ENCODE measurements around the gene ROBO4.

ROBO4 gene

DNA sequence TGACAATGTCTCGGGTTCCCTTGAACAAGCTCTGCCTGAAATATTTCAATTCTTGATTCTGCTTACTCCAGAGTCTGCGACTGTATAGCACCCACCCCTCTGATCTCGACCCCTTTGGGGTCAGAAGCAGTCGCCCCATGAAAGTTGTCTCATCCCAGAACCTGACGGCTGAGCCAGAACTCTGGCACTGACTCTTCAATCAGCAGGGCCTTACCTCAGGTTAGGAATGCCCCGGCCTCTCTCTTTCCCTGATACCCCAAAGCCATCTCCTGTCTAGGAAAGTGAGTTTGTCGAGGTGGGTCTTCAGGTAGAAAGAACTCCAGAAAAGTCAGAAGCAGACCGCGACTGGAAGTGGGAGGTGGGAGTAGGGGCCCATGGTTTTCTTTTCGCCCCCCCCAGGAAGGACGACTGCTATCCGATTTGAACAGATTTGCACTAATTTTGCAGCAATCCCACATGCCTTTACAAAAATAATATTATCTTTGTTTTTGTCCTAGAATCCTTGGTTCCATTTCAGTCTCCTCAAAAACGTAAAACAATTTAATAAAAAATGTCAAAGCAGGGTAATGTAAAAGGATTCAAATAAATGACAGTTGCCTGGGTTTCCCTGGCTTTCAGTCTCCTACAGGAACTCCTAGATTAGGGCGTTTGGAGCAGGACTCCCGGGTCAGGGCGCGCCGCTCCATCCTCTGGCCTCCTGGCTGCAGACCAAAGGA is 33.3 kb downstream of the ROBO4 start:
- WGBS, 2 experiments (ENCODE audit: insufficient coverage in 2 of 2), result 18 to 20% methylated on average over 10 to 13 of the region's 18 CpGs
- peaks cover 3% of the 10 kb centered on the region for H3K9me3 ChIP-seq (ENCODE audit: control insufficient read depth, low read length)
- H3K27ac ChIP-seq (ENCODE audit: low read depth, low read length, severe bottlenecking), result no peak overlapping the region
- peaks cover 21% of the 10 kb centered on the region for H3K4me1 ChIP-seq (ENCODE audit: control insufficient read depth, insufficient read depth, low read length, poor library complexity, severe bottlenecking)
- no peak overlapping the region for H3K4me3 ChIP-seq (ENCODE audit: extremely low read depth, insufficient read depth, low read length, poor library complexity, severe bottlenecking)
- no peaks in the 10 kb centered on the region for H3K36me3 ChIP-seq (ENCODE audit: control insufficient read depth, insufficient read depth, low read length)

DNA sequence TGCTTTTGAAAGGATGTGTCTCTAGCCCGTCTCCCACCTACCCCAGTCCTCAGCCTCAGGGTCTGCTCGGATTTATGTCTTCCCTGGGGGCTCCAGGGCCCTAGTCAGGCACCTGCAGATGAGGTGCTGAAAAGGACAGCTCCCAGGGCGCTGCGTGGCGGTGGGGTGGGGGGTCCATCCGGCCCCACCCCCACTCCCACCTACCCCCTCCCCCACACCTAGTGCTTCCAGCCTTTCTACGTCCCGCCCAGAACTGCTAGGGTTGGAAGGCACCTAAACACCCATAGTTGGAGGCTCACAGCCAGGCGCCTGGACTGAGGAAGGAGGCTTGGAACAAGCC is 33.9 kb downstream of the ROBO4 start:
- Histone ChIP-seq H3K4me1 (ENCODE audit: control insufficient read depth, insufficient read depth, low read length, poor library complexity, severe bottlenecking) (peaks cover 21% of the 10 kb centered on the region), H3K4me3 (ENCODE audit: extremely low read depth, insufficient read depth, low read length, poor library complexity, severe bottlenecking) (no peak overlapping the region), H3K36me3 (ENCODE audit: control insufficient read depth, insufficient read depth, low read length) (no peaks in the 10 kb centered on the region), H3K27ac (ENCODE audit: low read depth, low read length, severe bottlenecking) (no peak overlapping the region), H3K9me3 (ENCODE audit: control insufficient read depth, low read length) (peaks cover 3% of the 10 kb centered on the region)
- WGBS, 2 experiments (ENCODE audit: insufficient coverage in 2 of 2), result 15 to 35% methylated on average over 2 to 3 of the region's 9 CpGs

DNA sequence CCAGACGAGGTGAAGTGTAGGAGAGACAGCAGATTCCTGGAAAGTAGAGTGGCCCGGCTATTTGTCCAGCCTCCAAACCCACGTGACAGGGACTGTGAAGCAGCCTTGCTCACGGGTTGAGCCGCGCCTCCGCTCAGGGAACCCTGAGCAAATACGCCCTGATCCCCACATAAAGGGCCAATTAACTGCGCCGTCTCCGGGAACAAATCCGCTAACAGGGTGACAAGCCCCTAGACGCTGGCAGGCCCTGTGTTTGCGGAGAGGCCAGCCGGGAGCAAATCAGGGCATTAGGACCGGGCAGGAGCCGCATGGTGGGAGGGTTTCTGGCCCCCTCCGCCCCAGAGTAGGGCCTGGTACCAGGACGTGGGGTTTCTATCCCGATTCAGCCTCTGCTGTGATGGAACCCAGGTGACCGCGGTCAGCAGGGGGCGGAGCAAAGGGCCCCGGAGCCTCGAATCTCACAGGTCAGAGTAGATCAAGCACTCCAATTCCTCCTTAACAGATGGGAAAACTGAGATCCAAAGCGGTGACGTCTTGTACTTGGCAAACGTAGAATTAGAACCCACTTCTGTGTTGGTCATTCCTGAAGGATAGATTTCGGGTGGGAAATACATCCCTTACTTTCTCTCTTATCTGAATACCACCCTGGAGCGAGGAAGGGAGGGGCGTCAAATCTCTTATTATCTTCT is 34.4 kb downstream of the ROBO4 start:
- H3K4me1 ChIP-seq (ENCODE audit: control insufficient read depth, insufficient read depth, low read length, poor library complexity, severe bottlenecking), result peaks cover 21% of the 10 kb centered on the region
- H3K36me3 ChIP-seq (ENCODE audit: control insufficient read depth, insufficient read depth, low read length), result no peaks in the 10 kb centered on the region
- H3K9me3 ChIP-seq (ENCODE audit: control insufficient read depth, low read length), result peaks cover 3% of the 10 kb centered on the region
- H3K4me3 ChIP-seq (ENCODE audit: extremely low read depth, insufficient read depth, low read length, poor library complexity, severe bottlenecking), result peak overlapping the region; percentile 8
- 3 to 4% methylated on average over 25 to 30 of the region's 31 CpGs for WGBS, 2 experiments (ENCODE audit: insufficient coverage in 2 of 2)
- no peak overlapping the region for H3K27ac ChIP-seq (ENCODE audit: low read depth, low read length, severe bottlenecking)

DNA sequence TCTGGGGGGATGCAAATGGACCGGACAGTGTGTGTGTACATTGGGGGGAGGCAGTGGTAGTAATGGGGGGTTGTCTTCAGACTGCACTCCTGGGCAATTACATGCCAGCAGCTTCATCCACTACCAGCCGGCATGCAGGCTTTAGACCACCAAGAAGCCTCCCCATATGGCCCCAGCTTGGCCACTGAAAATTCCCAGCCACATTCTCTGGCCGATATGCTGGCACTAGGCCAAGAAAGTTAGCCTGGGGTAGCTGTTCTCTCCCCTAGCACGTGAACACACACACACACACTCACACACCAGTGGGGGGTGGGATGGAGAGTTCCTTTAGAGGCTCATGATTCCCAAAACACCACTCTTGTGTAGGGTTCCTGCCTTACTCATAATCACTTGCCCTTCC is 36.0 kb downstream of the ROBO4 start:
- Histone ChIP-seq H3K4me3 (ENCODE audit: extremely low read depth, insufficient read depth, low read length, poor library complexity, severe bottlenecking) (no peak overlapping the region), H3K9me3 (ENCODE audit: control insufficient read depth, low read length) (peaks cover 3% of the 10 kb centered on the region), H3K27ac (ENCODE audit: low read depth, low read length, severe bottlenecking) (no peak overlapping the region), H3K36me3 (ENCODE audit: control insufficient read depth, insufficient read depth, low read length) (no peaks in the 10 kb centered on the region), H3K4me1 (ENCODE audit: control insufficient read depth, insufficient read depth, low read length, poor library complexity, severe bottlenecking) (peaks cover 21% of the 10 kb centered on the region)
- 89 to 100% methylated on average over 1 to 2 of the region's 4 CpGs for WGBS, 2 experiments (ENCODE audit: insufficient coverage in 2 of 2)

DNA sequence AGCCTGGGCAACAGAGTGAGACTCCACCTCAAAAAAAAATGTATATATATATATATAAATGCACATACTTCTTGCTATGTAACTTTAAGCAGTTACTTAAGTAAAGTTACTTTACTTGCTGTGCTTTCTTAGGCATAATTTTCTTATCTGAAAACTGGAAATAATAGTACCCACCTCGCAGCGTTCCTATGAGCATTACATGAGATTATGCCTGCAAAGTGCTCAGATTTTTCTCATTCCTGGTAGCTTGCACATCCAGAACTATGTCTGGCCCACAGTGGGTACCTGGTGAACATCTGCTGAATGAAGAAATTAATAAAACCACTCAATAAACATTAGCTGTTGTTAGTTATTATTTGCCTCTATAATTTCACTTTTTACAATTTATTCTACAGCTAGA is 38.5 kb downstream of the ROBO4 start:
- WGBS, 2 experiments (ENCODE audit: insufficient coverage in 2 of 2), result 82% methylated on average over 2 of the region's 2 CpGs; no CpG with 5 or more reads in 1 of the 2 experiments

DNA sequence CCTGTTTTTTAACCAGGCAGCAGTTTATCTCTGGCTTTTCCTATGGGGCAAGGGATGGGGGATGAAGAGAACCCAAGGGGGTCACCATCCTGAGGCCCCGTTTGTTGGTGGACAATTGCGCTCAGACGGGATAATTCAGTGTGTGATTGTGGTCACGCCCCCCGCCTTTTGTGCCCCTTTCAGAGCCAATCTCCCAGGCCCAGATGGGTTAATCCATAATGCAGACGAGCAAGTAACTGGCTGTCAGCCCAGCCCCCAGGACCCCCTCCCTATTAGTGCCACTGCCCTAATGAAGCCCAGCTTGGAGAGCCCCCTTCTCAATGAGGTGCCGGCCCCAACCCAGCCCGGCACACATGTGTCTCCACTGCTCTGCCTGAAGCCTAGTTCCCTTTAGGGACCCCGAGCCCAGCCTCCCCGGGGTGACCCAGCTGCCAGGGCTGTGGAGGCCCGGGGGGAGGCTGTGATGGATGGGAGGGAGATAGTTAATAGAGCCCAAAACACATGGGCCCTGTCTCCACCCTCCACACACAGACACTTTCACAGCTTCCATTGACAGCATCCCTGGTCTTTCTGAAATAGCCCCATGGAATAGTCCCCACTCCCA is 51.5 kb downstream of the ROBO4 start:
- no peaks in the 10 kb centered on the region for H3K4me1 ChIP-seq (ENCODE audit: control insufficient read depth, insufficient read depth, low read length, poor library complexity, severe bottlenecking)
- no peaks in the 10 kb centered on the region for H3K36me3 ChIP-seq (ENCODE audit: control insufficient read depth, insufficient read depth, low read length)
- no peak overlapping the region for H3K27ac ChIP-seq (ENCODE audit: low read depth, low read length, severe bottlenecking)
- H3K4me3 ChIP-seq (ENCODE audit: extremely low read depth, insufficient read depth, low read length, poor library complexity, severe bottlenecking), result no peak overlapping the region
- no peaks in the 10 kb centered on the region for H3K9me3 ChIP-seq (ENCODE audit: control insufficient read depth, low read length)
- 46 to 63% methylated on average over 7 to 8 of the region's 11 CpGs for WGBS, 2 experiments (ENCODE audit: insufficient coverage in 2 of 2)

More for the DNA sequence above, 38.5 kb downstream of the ROBO4 start:
- no peaks in the 10 kb centered on the region for H3K36me3 ChIP-seq (ENCODE audit: control insufficient read depth, insufficient read depth, low read length)
- no peaks in the 10 kb centered on the region for H3K9me3 ChIP-seq (ENCODE audit: control insufficient read depth, low read length)
- H3K27ac ChIP-seq (ENCODE audit: low read depth, low read length, severe bottlenecking), result no peak overlapping the region
- H3K4me3 ChIP-seq (ENCODE audit: extremely low read depth, insufficient read depth, low read length, poor library complexity, severe bottlenecking), result no peak overlapping the region
- peaks cover 9% of the 10 kb centered on the region for H3K4me1 ChIP-seq (ENCODE audit: control insufficient read depth, insufficient read depth, low read length, poor library complexity, severe bottlenecking)

DNA sequence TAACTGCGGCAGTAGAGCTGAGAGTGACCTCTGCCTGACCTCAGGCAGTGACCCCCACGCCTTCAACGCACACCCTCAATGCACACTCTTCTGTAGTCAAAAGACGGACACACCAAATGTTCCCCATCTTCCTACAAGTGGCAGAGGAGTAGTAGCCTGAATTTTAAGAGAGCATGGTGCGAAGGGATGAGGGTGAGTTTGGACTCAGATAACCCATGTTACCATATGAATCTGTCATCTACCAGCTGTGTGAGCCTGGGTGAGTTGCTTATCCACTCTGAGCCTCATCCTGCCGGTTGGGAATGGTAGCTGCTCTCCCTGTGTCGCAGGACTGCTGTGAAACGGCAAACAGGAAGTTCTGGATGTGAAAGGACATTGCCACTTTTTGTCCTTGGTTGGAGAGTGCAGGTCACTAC is 53.0 kb downstream of the ROBO4 start:
- H3K9me3 ChIP-seq (ENCODE audit: control insufficient read depth, low read length), result no peaks in the 10 kb centered on the region
- H3K4me1 ChIP-seq (ENCODE audit: control insufficient read depth, insufficient read depth, low read length, poor library complexity, severe bottlenecking), result peaks cover 3% of the 10 kb centered on the region
- H3K36me3 ChIP-seq (ENCODE audit: control insufficient read depth, insufficient read depth, low read length), result no peaks in the 10 kb centered on the region
- no peak overlapping the region for H3K4me3 ChIP-seq (ENCODE audit: extremely low read depth, insufficient read depth, low read length, poor library complexity, severe bottlenecking)
- WGBS, 2 experiments (ENCODE audit: insufficient coverage in 2 of 2), result 17 to 46% methylated on average over 3 to 4 of the region's 8 CpGs
- no peak overlapping the region for H3K27ac ChIP-seq (ENCODE audit: low read depth, low read length, severe bottlenecking)

DNA sequence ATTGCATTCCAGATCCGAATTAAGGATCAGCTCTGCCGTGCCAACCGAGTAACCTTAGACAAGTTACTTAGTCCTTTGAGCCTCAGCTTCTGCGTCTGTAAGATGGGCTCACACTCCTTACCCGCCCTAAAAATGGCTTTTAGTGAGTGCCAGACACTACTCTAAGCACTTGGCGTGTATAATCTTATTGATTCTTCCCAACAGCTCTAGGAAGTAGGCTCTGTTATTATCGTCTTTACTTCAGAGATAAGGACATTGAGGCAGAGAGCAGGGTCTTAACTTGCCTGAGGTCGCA is 54.1 kb downstream of the ROBO4 start:
- H3K4me1 ChIP-seq (ENCODE audit: control insufficient read depth, insufficient read depth, low read length, poor library complexity, severe bottlenecking), result peaks cover 3% of the 10 kb centered on the region
- H3K27ac ChIP-seq (ENCODE audit: low read depth, low read length, severe bottlenecking), result no peak overlapping the region

DNA sequence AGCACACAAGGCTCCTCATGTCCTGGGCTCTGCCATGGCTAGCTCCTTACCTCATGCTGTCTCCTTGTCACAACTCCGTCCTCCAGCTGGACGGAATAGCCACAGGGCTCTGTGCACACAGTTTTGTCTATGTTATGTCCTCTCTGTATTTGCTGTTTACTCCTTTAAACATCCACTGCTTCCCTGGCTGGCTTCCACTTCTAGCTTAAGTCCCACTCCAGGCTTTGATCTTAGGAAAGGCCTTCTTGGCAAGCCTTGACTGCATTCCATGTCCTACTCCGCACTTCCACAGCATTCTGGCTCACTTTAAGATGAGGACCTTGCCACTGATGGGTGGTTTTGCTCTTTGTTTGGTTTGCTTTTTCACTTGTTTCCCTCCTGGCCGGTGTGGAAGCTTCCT is 55.4 kb downstream of the ROBO4 start:
- H3K9me3 ChIP-seq (ENCODE audit: control insufficient read depth, low read length), result no peaks in the 10 kb centered on the region
- no peak overlapping the region for H3K27ac ChIP-seq (ENCODE audit: low read depth, low read length, severe bottlenecking)
- no peaks in the 10 kb centered on the region for H3K36me3 ChIP-seq (ENCODE audit: control insufficient read depth, insufficient read depth, low read length)
- no peak overlapping the region for H3K4me3 ChIP-seq (ENCODE audit: extremely low read depth, insufficient read depth, low read length, poor library complexity, severe bottlenecking)
- WGBS, 2 experiments (ENCODE audit: insufficient coverage in 2 of 2), result 31 to 63% methylated on average over 2 to 4 of the region's 4 CpGs
- peaks cover 3% of the 10 kb centered on the region for H3K4me1 ChIP-seq (ENCODE audit: control insufficient read depth, insufficient read depth, low read length, poor library complexity, severe bottlenecking)

More for the DNA sequence above, 54.1 kb downstream of the ROBO4 start:
- 22 to 26% methylated on average over 7 to 8 of the region's 8 CpGs for WGBS, 2 experiments (ENCODE audit: insufficient coverage in 2 of 2)
- H3K9me3 ChIP-seq (ENCODE audit: control insufficient read depth, low read length), result no peaks in the 10 kb centered on the region
- no peaks in the 10 kb centered on the region for H3K36me3 ChIP-seq (ENCODE audit: control insufficient read depth, insufficient read depth, low read length)
- no peak overlapping the region for H3K4me3 ChIP-seq (ENCODE audit: extremely low read depth, insufficient read depth, low read length, poor library complexity, severe bottlenecking)

DNA sequence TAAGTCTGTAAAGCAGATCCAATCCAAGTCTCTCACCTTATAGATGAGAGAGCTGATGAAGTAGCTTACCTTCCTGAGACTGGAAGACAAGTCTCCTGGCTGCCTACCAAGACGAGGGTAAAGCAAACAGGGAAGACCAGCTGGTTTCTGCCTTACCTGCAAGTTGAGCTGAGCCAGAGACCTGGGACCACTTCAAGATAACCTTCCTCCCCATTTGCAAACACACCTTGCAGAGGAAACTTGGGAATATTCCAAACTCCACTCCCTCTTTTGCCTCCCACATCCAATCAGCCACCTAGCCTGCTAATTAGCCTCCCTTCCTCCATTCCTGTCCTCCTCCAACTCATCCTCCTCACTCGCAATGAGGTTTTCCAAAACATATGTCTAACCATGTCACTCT is 55.8 kb downstream of the ROBO4 start:
- Histone ChIP-seq H3K36me3 (ENCODE audit: control insufficient read depth, insufficient read depth, low read length) (no peaks in the 10 kb centered on the region), H3K9me3 (ENCODE audit: control insufficient read depth, low read length) (no peaks in the 10 kb centered on the region), H3K27ac (ENCODE audit: low read depth, low read length, severe bottlenecking) (no peak overlapping the region), H3K4me1 (ENCODE audit: control insufficient read depth, insufficient read depth, low read length, poor library complexity, severe bottlenecking) (peaks cover 3% of the 10 kb centered on the region), H3K4me3 (ENCODE audit: extremely low read depth, insufficient read depth, low read length, poor library complexity, severe bottlenecking) (no peak overlapping the region)
- whole genome bisulfite sequencing, 2 experiments (ENCODE audit: insufficient coverage in 2 of 2), result 31 to 41% methylated on average over 1 to 2 of the region's 2 CpGs

DNA sequence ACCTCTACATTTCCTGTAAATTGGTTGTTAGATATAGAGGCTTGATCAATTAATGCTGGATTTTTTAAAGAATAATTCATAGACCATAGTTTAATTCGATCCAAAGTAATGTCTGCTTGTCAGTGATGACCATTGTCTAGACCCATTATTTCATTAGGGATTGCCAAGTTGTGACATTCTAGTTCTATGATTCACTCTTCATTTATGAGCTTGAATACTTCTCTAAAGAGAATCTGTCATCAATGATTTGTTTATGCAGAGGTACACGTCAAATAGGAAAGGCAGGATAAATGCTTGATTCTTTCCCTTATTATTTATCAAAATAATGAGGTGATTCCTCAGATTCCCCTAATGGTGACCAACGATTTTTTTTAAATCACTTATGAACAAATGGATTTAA is 56.5 kb downstream of the ROBO4 start:
- Histone ChIP-seq H3K9me3 (ENCODE audit: control insufficient read depth, low read length) (no peaks in the 10 kb centered on the region), H3K27ac (ENCODE audit: low read depth, low read length, severe bottlenecking) (no peak overlapping the region), H3K4me3 (ENCODE audit: extremely low read depth, insufficient read depth, low read length, poor library complexity, severe bottlenecking) (no peak overlapping the region), H3K36me3 (ENCODE audit: control insufficient read depth, insufficient read depth, low read length) (no peaks in the 10 kb centered on the region), H3K4me1 (ENCODE audit: control insufficient read depth, insufficient read depth, low read length, poor library complexity, severe bottlenecking) (peaks cover 3% of the 10 kb centered on the region)
- WGBS, 2 experiments (ENCODE audit: insufficient coverage in 2 of 2), result 80 to 100% methylated on average over 1 of the region's 3 CpGs
